H9 (cell line): Measurements from ENCODE around the gene TBX3. TPM values are rescaled to one million over a fixed set of nuclear protein-coding genes. Genes with fewer than 3 reads are reported as not detected.

Experiments
- DNase-seq: peaks from one replicate; pipeline ENCODE4 v3.0.0-alpha.2; 2017
- H2AFZ ChIP-seq: one replicate; pipeline ENCODE4 v1.6.1; 2013; ENCODE audit warnings: mild to moderate bottlenecking, low read length, control low read depth, moderate library complexity
- H2AK5ac ChIP-seq: 2 replicates; pipeline ENCODE4 v1.6.1; 2013; ENCODE audit warnings: low read length, control low read depth, mixed read lengths; ENCODE audit not compliant: insufficient read length
- H2BK120ac ChIP-seq: one replicate; pipeline ENCODE4 v1.6.1; 2013; ENCODE audit warnings: low read depth, mild to moderate bottlenecking, low read length, control low read depth, inconsistent platforms; ENCODE audit not compliant: poor library complexity, severe bottlenecking
- H2BK12ac ChIP-seq: 2 replicates; pipeline ENCODE4 v1.6.1; 2013; ENCODE audit warnings: low read length, control low read depth, mixed read lengths, low read depth; ENCODE audit not compliant: insufficient read length
- H2BK15ac ChIP-seq: 2 replicates; pipeline ENCODE4 v1.6.1; 2013; ENCODE audit warnings: low read depth, low read length, control low read depth
- H2BK20ac ChIP-seq: one replicate; pipeline ENCODE4 v1.6.1; 2013; ENCODE audit warnings: low read depth, mild to moderate bottlenecking, low read length, control low read depth, inconsistent platforms; ENCODE audit not compliant: poor library complexity, severe bottlenecking
- H2BK5ac ChIP-seq: 2 replicates; pipeline ENCODE4 v1.6.1; 2013; ENCODE audit warnings: low read length, control low read depth, mixed read lengths; ENCODE audit not compliant: insufficient read length
- H3K14ac ChIP-seq: 2 replicates; pipeline ENCODE4 v1.6.1; 2013; ENCODE audit warnings: low read length, control low read depth; ENCODE audit not compliant: insufficient read depth
- H3K18ac ChIP-seq: 2 replicates; pipeline ENCODE4 v1.6.1; 2013; ENCODE audit warnings: low read depth, mild to moderate bottlenecking, mixed read lengths, low read length, control low read depth; ENCODE audit not compliant: insufficient read length
- H3K23ac ChIP-seq: 2 replicates; pipeline ENCODE4 v1.6.1; 2013; ENCODE audit warnings: low read length, control low read depth, mixed read lengths, low read depth; ENCODE audit not compliant: insufficient read length
- H3K23me2 ChIP-seq: 2 replicates; pipeline ENCODE4 v1.6.1; 2013; ENCODE audit warnings: low read depth, mild to moderate bottlenecking, mixed read lengths, low read length, control low read depth; ENCODE audit not compliant: insufficient read length, poor library complexity, severe bottlenecking
- H3K27ac ChIP-seq: 2 replicates; pipeline ENCODE4 v1.5.1; 2013; ENCODE audit warnings: low read length, control low read depth, mixed read lengths, low read depth; ENCODE audit not compliant: insufficient read length
- H3K27me3 ChIP-seq: 2 replicates; pipeline ENCODE4 v1.6.1; 2013; ENCODE audit warnings: low read length, control low read depth, inconsistent platforms; ENCODE audit not compliant: insufficient read depth
- H3K4ac ChIP-seq: 2 replicates; pipeline ENCODE4 v1.6.1; 2013; ENCODE audit warnings: low read depth, mild to moderate bottlenecking, control low read depth, inconsistent platforms, low read length, moderate library complexity
- H3K4me1 ChIP-seq: 2 replicates; pipeline ENCODE4 v1.6.1; 2013; ENCODE audit warnings: low read length, control low read depth, inconsistent platforms; ENCODE audit not compliant: insufficient read depth
- H3K4me2 ChIP-seq: 2 replicates; pipeline ENCODE4 v1.6.1; 2013; ENCODE audit warnings: low read length, control low read depth, mixed read lengths; ENCODE audit not compliant: insufficient read length, insufficient read depth
- H3K56ac ChIP-seq: 2 replicates; pipeline ENCODE4 v1.6.1; 2013; ENCODE audit warnings: low read depth, mild to moderate bottlenecking, mixed read lengths, low read length, control low read depth; ENCODE audit not compliant: insufficient read length
- H3K79me1 ChIP-seq: 2 replicates; pipeline ENCODE4 v1.6.1; 2013; ENCODE audit warnings: low read depth, mild to moderate bottlenecking, moderate library complexity, low read length, control low read depth, inconsistent platforms; ENCODE audit not compliant: insufficient read depth, poor library complexity, severe bottlenecking
- H3K79me2 ChIP-seq: 2 replicates; pipeline ENCODE4 v1.6.1; 2013; ENCODE audit warnings: low read length, control low read depth, inconsistent platforms; ENCODE audit not compliant: insufficient read depth
- H3K9ac ChIP-seq: 2 replicates; pipeline ENCODE4 v1.6.1; 2013; ENCODE audit warnings: low read length, control low read depth, mixed read lengths; ENCODE audit not compliant: insufficient read length; ENCODE audit errors: extremely low read depth
- H3K9me3 ChIP-seq: one replicate; pipeline ENCODE4 v1.6.1; 2013; ENCODE audit warnings: low read depth, low read length, inconsistent platforms; ENCODE audit not compliant: control insufficient read depth
- H3T11ph ChIP-seq: one replicate; pipeline ENCODE4 v1.6.1; 2013; ENCODE audit warnings: mild to moderate bottlenecking, low read length, control low read depth, inconsistent platforms
- H4K20me1 ChIP-seq: one replicate; pipeline ENCODE4 v1.6.1; 2013; ENCODE audit not compliant: control insufficient read depth, insufficient read length, insufficient read depth
- H4K5ac ChIP-seq: 2 replicates; pipeline ENCODE4 v1.6.1; 2013; ENCODE audit warnings: low read depth, mild to moderate bottlenecking, mixed read lengths, low read length, control low read depth; ENCODE audit not compliant: insufficient read length
- H4K8ac ChIP-seq: replicated peaks from 2 replicates; pipeline ENCODE4 v1.6.1; 2013; ENCODE audit warnings: low read length, control low read depth, mixed read lengths, low read depth; ENCODE audit not compliant: insufficient read length
- H4K91ac ChIP-seq: 2 replicates; pipeline ENCODE4 v1.6.1; 2013; ENCODE audit warnings: low read depth, mild to moderate bottlenecking, moderate library complexity, mixed read lengths, low read length, control low read depth; ENCODE audit not compliant: insufficient read length
- H3K27ac Mint-ChIP-seq, 3 experiments: 2 replicates in 2 of 3; 3 replicates in 1 of 3; pipeline ENCODE4 v1.8.0; 2020 to 2021; ENCODE audit warnings: mixed read lengths in 3 of 3, mild to moderate bottlenecking in 1 of 3, moderate library complexity in 1 of 3
- H3K27me3 Mint-ChIP-seq: 2 replicates; pipeline ENCODE4 v1.8.0; 2021; ENCODE audit warnings: low read depth, mild to moderate bottlenecking, moderate library complexity, mixed read lengths
- H3K36me3 Mint-ChIP-seq, 3 experiments: 2 replicates in 2 of 3; 3 replicates in 1 of 3; pipeline ENCODE4 v1.8.0; 2020 to 2021; ENCODE audit warnings: low read depth in 3 of 3, mixed read lengths in 3 of 3; ENCODE audit not compliant: insufficient read depth in 1 of 3
- H3K4me1 Mint-ChIP-seq, 2 experiments: 2 replicates each; pipeline ENCODE4 v1.8.0; 2020; ENCODE audit warnings: mixed read lengths in 2 of 2
- H3K4me3 Mint-ChIP-seq, 2 experiments: 2 replicates in 1 of 2; 3 replicates in 1 of 2; pipeline ENCODE4 v1.8.0; 2020 to 2021; ENCODE audit warnings: mild to moderate bottlenecking in 2 of 2, mixed read lengths in 2 of 2, moderate library complexity in 1 of 2
- H3K9me3 Mint-ChIP-seq, 2 experiments: 2 replicates in 1 of 2; 3 replicates in 1 of 2; pipeline ENCODE4 v1.8.0; 2020; ENCODE audit warnings: mild to moderate bottlenecking in 2 of 2, mixed read lengths in 2 of 2, moderate library complexity in 1 of 2
- WGBS: extraction: QIAGEN DNeasy Blood & Tissue Kit; methylation state at CpG from one replicate; pipeline ENCODE4 v1.1.7; 2013; ENCODE audit warnings: missing lambda C conversion rate, low lambda C conversion rate, mixed read lengths; ENCODE audit not compliant: insufficient read length; ENCODE audit errors: extremely low coverage; 5-methylcytosine and 5-hydroxymethylcytosine counted together
- total RNA-seq: library from RNA; stranded (reverse); gene quantifications from 2 replicates; pipeline ENCODE4 v1.2.1, GENCODE V29; 2021
- TF ChIP-seq, protein P1 (sequence below): fragments of 200-600 bp; sonication (generic); conservative IDR thresholded peaks from 3 replicates; pipeline ENCODE4 v1.8.0; 2021; ENCODE audit warnings: antibody characterized with exemption, mild to moderate bottlenecking

Gene TBX3
- total RNA-seq, 1 experiment from 2014 or later: 0.04 TPM

DNA sequence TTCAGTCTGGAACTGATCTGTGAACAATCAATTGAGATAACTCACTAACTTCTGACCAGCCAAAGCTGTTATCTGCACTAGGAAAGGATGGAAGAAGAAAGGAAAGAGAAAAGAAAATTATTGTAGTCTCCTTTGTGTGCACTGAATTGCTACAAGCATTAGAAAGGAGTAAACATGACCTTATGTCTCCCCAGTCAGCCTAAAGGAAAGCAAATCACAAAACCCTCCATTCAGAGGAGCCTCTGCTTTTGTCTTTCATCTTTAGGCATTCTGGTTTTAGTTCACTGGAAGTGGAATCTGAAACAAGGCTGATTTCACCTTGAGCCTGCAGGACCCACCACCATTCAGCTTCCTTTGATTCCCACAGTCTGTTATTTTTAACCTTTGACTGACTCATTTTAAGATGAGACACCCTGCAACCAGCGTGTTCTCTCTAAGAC lies 26.0 kb downstream of the TBX3 start:
- no peak overlapping the region for H4K5ac ChIP-seq
- TF ChIP-seq, protein P1, sequence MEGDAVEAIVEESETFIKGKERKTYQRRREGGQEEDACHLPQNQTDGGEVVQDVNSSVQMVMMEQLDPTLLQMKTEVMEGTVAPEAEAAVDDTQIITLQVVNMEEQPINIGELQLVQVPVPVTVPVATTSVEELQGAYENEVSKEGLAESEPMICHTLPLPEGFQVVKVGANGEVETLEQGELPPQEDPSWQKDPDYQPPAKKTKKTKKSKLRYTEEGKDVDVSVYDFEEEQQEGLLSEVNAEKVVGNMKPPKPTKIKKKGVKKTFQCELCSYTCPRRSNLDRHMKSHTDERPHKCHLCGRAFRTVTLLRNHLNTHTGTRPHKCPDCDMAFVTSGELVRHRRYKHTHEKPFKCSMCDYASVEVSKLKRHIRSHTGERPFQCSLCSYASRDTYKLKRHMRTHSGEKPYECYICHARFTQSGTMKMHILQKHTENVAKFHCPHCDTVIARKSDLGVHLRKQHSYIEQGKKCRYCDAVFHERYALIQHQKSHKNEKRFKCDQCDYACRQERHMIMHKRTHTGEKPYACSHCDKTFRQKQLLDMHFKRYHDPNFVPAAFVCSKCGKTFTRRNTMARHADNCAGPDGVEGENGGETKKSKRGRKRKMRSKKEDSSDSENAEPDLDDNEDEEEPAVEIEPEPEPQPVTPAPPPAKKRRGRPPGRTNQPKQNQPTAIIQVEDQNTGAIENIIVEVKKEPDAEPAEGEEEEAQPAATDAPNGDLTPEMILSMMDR: no peak
- no peak overlapping the region for H3K23ac ChIP-seq
- H4K8ac ChIP-seq: no peak overlapping the region
- no peak overlapping the region for H3T11ph ChIP-seq
- H3K23me2 ChIP-seq: no peaks in the 10 kb centered on the region
- no peaks in the 10 kb centered on the region for H3K9me3 ChIP-seq
- peaks cover 3% of the 10 kb centered on the region for H3K4me1 ChIP-seq
- Mint-ChIP-seq H3K36me3 (no peaks in the 10 kb centered on the region), H3K27ac (no peak overlapping the region), H3K4me1 (peaks cover 39 to 40% of the 10 kb centered on the region in 2 experiments), H3K9me3 (no peaks in the 10 kb centered on the region; a peak in 1 of 5 replicates), H3K4me3 (no peak overlapping the region), H3K27me3 (peaks cover 54% of the 10 kb centered on the region)
- no peaks in the 10 kb centered on the region for H3K79me2 ChIP-seq
- no peak overlapping the region for H3K27ac ChIP-seq
- H4K91ac ChIP-seq: no peak overlapping the region
- peaks cover 2% of the 10 kb centered on the region; the same call in 1 of the 2 replicates for H3K27me3 ChIP-seq
- H3K18ac ChIP-seq: no peak overlapping the region
- H3K4ac ChIP-seq: no peak overlapping the region
- H3K9ac ChIP-seq: no peak overlapping the region
- H2BK12ac ChIP-seq: no peak overlapping the region
- no peak overlapping the region for H2BK120ac ChIP-seq
- H2BK5ac ChIP-seq: no peak overlapping the region
- no peak overlapping the region for H2AFZ ChIP-seq
- DNase-seq: no peak
- H4K20me1 ChIP-seq: no peaks in the 10 kb centered on the region
- H3K79me1 ChIP-seq: no peaks in the 10 kb centered on the region
- WGBS: no CpG with 5 or more reads among the region's 1 CpG
- H3K14ac ChIP-seq: no peak overlapping the region
- no peak overlapping the region for H3K56ac ChIP-seq
- no peak overlapping the region for H2BK20ac ChIP-seq
- no peak overlapping the region for H2AK5ac ChIP-seq
- no peak overlapping the region for H2BK15ac ChIP-seq
- no peak overlapping the region for H3K4me2 ChIP-seq
